Measurements from ENCODE around the gene BGN. TPM values are rescaled to one million over a fixed set of nuclear protein-coding genes. Genes with fewer than 3 reads are reported as not detected.
A peak's percentile ranks its signal among the peaks of the same experiment; 100 is the strongest.

The BGN gene
- total RNA-seq, 1 experiment from 2014 or later, result not detected

GRCh38 chrX:153465691-153466380, 28.9 kb upstream of the BGN start:
- Histone ChIP-seq H2AFZ (ENCODE audit: low read length) (no peak overlapping the region), H3K4me2 (ENCODE audit: low read depth, low read length, poor library complexity, severe bottlenecking) (no peak overlapping the region)
- DNase-seq, result no peak

GRCh38 chrX:153468008-153468580, 26.7 kb upstream of the BGN start:
- Histone ChIP-seq H3K9me2 (replicated peaks; ENCODE audit: insufficient read depth, low read length) (no peaks in the 10 kb centered on the region), H3K27me3 (ENCODE audit: low read length) (no peaks in the 10 kb centered on the region), H2AFZ (ENCODE audit: low read length) (no peak overlapping the region), H3K4me2 (ENCODE audit: low read depth, low read length, poor library complexity, severe bottlenecking) (no peak overlapping the region), H3K27ac (ENCODE audit: low read length) (no peak overlapping the region), H4K20me1 (ENCODE audit: insufficient read depth, low read depth, low read length) (peaks cover 7% of the 10 kb centered on the region; the same call in 1 of the 2 replicates), H3K79me2 (ENCODE audit: low read length) (peaks cover 27% of the 10 kb centered on the region), H3K9me3 (ENCODE audit: low read length) (no peaks in the 10 kb centered on the region), H3K36me3 (ENCODE audit: insufficient read depth, low read length) (no peaks in the 10 kb centered on the region), H3K9ac (ENCODE audit: low read length) (no peak overlapping the region), H3K4me1 (ENCODE audit: low read length) (peaks cover 3% of the 10 kb centered on the region; the same call in 1 of the 2 replicates), H3K4me3 (ENCODE audit: low read length) (no peak overlapping the region)
- no peak for DNase-seq

More at GRCh38 chrX:153465691-153466380, 28.9 kb upstream of the BGN start:
- no peaks in the 10 kb centered on the region for H3K36me3 ChIP-seq (ENCODE audit: insufficient read depth, low read length)
- no peaks in the 10 kb centered on the region for H3K9me2 ChIP-seq (replicated peaks; ENCODE audit: insufficient read depth, low read length)
- H4K20me1 ChIP-seq (ENCODE audit: insufficient read depth, low read depth, low read length), result peaks cover 7% of the 10 kb centered on the region; the same call in 1 of the 2 replicates
- no peak overlapping the region for H3K9ac ChIP-seq (ENCODE audit: low read length)
- H3K4me1 ChIP-seq (ENCODE audit: low read length), result peaks cover 3% of the 10 kb centered on the region; the same call in 1 of the 2 replicates
- H3K27ac ChIP-seq (ENCODE audit: low read length), result no peak overlapping the region
- no peaks in the 10 kb centered on the region for H3K9me3 ChIP-seq (ENCODE audit: low read length)
- H3K27me3 ChIP-seq (ENCODE audit: low read length), result no peaks in the 10 kb centered on the region
- no peak overlapping the region for H3K4me3 ChIP-seq (ENCODE audit: low read length)
- H3K79me2 ChIP-seq (ENCODE audit: low read length), result peaks cover 27% of the 10 kb centered on the region

- Histone ChIP-seq H3K36me3 (ENCODE audit: insufficient read depth, low read length) (no peaks in the 10 kb centered on the region), H3K4me2 (ENCODE audit: low read depth, low read length, poor library complexity, severe bottlenecking) (peak overlapping the region; percentile 74), H3K9me2 (replicated peaks; ENCODE audit: insufficient read depth, low read length) (no peaks in the 10 kb centered on the region), H2AFZ (ENCODE audit: low read length) (no peak overlapping the region; the same call in 1 of the 2 replicates), H3K9me3 (ENCODE audit: low read length) (no peaks in the 10 kb centered on the region), H3K27ac (ENCODE audit: low read length) (no peak overlapping the region), H3K4me3 (ENCODE audit: low read length) (peak overlapping the region; percentile 89), H3K27me3 (ENCODE audit: low read length) (no peaks in the 10 kb centered on the region), H3K9ac (ENCODE audit: low read length) (peak overlapping the region; percentile 91), H3K4me1 (ENCODE audit: low read length) (peaks cover 3% of the 10 kb centered on the region; the same call in 1 of the 2 replicates), H3K79me2 (ENCODE audit: low read length) (peaks cover 27% of the 10 kb centered on the region), H4K20me1 (ENCODE audit: insufficient read depth, low read depth, low read length) (peaks cover 1% of the 10 kb centered on the region; the same call in 1 of the 2 replicates)
- DNase-seq, result peak; percentile 71
Measured at GRCh38 chrX:153469811-153470410, 24.9 kb upstream of the BGN start.

GRCh38 chrX:153470411-153471363, 24.1 kb upstream of the BGN start, which contains the start of gene HAUS7:
Gene HAUS7, minus strand, starts transcription at chrX:153470576. Its CDS starts 19 bp downstream, at chrX:153470557.
- Histone ChIP-seq H3K79me2 (ENCODE audit: low read length) (peaks cover 27% of the 10 kb centered on the region), H4K20me1 (ENCODE audit: insufficient read depth, low read depth, low read length) (no peaks in the 10 kb centered on the region; the same call in 1 of the 2 replicates), H3K36me3 (ENCODE audit: insufficient read depth, low read length) (no peaks in the 10 kb centered on the region), H2AFZ (ENCODE audit: low read length) (no peak within 1 kb of the TSS; the same call in 1 of the 2 replicates), H3K4me2 (ENCODE audit: low read depth, low read length, poor library complexity, severe bottlenecking) (peak within 1 kb of the TSS; percentile 74), H3K27me3 (ENCODE audit: low read length) (no peaks in the 10 kb centered on the region), H3K9me3 (ENCODE audit: low read length) (no peaks in the 10 kb centered on the region), H3K4me1 (ENCODE audit: low read length) (peaks cover 3% of the 10 kb centered on the region; the same call in 1 of the 2 replicates), H3K4me3 (ENCODE audit: low read length) (peak within 1 kb of the TSS; percentile 89), H3K9me2 (replicated peaks; ENCODE audit: insufficient read depth, low read length) (no peaks in the 10 kb centered on the region), H3K9ac (ENCODE audit: low read length) (peak within 1 kb of the TSS; percentile 91), H3K27ac (ENCODE audit: low read length) (no peak within 1 kb of the TSS)
- peak; percentile 94 for DNase-seq

- no peak overlapping the region for H2AFZ ChIP-seq (ENCODE audit: low read length)
- H3K9me3 ChIP-seq (ENCODE audit: low read length), result no peaks in the 10 kb centered on the region
- no peaks in the 10 kb centered on the region for H3K9me2 ChIP-seq (replicated peaks; ENCODE audit: insufficient read depth, low read length)
- no peak overlapping the region for H3K4me3 ChIP-seq (ENCODE audit: low read length)
- no peak overlapping the region for H3K4me2 ChIP-seq (ENCODE audit: low read depth, low read length, poor library complexity, severe bottlenecking)
- no peak overlapping the region for H3K9ac ChIP-seq (ENCODE audit: low read length)
- H3K27ac ChIP-seq (ENCODE audit: low read length), result no peak overlapping the region
- no peak for DNase-seq
- no peaks in the 10 kb centered on the region for H3K36me3 ChIP-seq (ENCODE audit: insufficient read depth, low read length)
- H3K79me2 ChIP-seq (ENCODE audit: low read length), result peaks cover 27% of the 10 kb centered on the region
- no peaks in the 10 kb centered on the region; the same call in 1 of the 2 replicates for H4K20me1 ChIP-seq (ENCODE audit: insufficient read depth, low read depth, low read length)
- no peaks in the 10 kb centered on the region for H3K27me3 ChIP-seq (ENCODE audit: low read length)
- H3K4me1 ChIP-seq (ENCODE audit: low read length), result peaks cover 3% of the 10 kb centered on the region; the same call in 1 of the 2 replicates
Measured at GRCh38 chrX:153471663-153472280, 23.0 kb upstream of the BGN start.

- no peak overlapping the region for H3K9ac ChIP-seq (ENCODE audit: low read length)
- peaks cover 3% of the 10 kb centered on the region; the same call in 1 of the 2 replicates for H3K4me1 ChIP-seq (ENCODE audit: low read length)
- DNase-seq, result no peak
Measured at GRCh38 chrX:153473126-153473525, 21.7 kb upstream of the BGN start.

GRCh38 chrX:153474266-153474665, 20.5 kb upstream of the BGN start:
- H3K4me1 ChIP-seq (ENCODE audit: low read length), result no peaks in the 10 kb centered on the region; the same call in 1 of the 2 replicates
- no peaks in the 10 kb centered on the region for H3K9me3 ChIP-seq (ENCODE audit: low read length)
- H3K27ac ChIP-seq (ENCODE audit: low read length), result no peak overlapping the region
- H3K36me3 ChIP-seq (ENCODE audit: insufficient read depth, low read length), result no peaks in the 10 kb centered on the region
- H3K9ac ChIP-seq (ENCODE audit: low read length), result no peak overlapping the region
- no peak overlapping the region for H3K4me2 ChIP-seq (ENCODE audit: low read depth, low read length, poor library complexity, severe bottlenecking)
- no peaks in the 10 kb centered on the region for H3K27me3 ChIP-seq (ENCODE audit: low read length)
- no peak overlapping the region for H3K4me3 ChIP-seq (ENCODE audit: low read length)
- DNase-seq, result no peak
- H2AFZ ChIP-seq (ENCODE audit: low read length), result no peak overlapping the region
- peaks cover 9% of the 10 kb centered on the region for H3K79me2 ChIP-seq (ENCODE audit: low read length)
- no peaks in the 10 kb centered on the region; the same call in 1 of the 2 replicates for H4K20me1 ChIP-seq (ENCODE audit: insufficient read depth, low read depth, low read length)
- H3K9me2 ChIP-seq (replicated peaks; ENCODE audit: insufficient read depth, low read length), result no peaks in the 10 kb centered on the region

More at GRCh38 chrX:153473126-153473525, 21.7 kb upstream of the BGN start:
- Histone ChIP-seq H3K9me3 (ENCODE audit: low read length) (no peaks in the 10 kb centered on the region), H3K79me2 (ENCODE audit: low read length) (peaks cover 20% of the 10 kb centered on the region), H3K36me3 (ENCODE audit: insufficient read depth, low read length) (no peaks in the 10 kb centered on the region), H4K20me1 (ENCODE audit: insufficient read depth, low read depth, low read length) (no peaks in the 10 kb centered on the region; the same call in 1 of the 2 replicates), H3K4me2 (ENCODE audit: low read depth, low read length, poor library complexity, severe bottlenecking) (no peak overlapping the region), H2AFZ (ENCODE audit: low read length) (no peak overlapping the region), H3K27me3 (ENCODE audit: low read length) (no peaks in the 10 kb centered on the region), H3K4me3 (ENCODE audit: low read length) (no peak overlapping the region), H3K27ac (ENCODE audit: low read length) (no peak overlapping the region), H3K9me2 (replicated peaks; ENCODE audit: insufficient read depth, low read length) (no peaks in the 10 kb centered on the region)
